GM18508 (cell line): ENCODE results near the gene APP.

Experiments used
- ATAC-seq: cut with Tn5 transposase; IDR thresholded peaks from one replicate; pipeline ENCODE4 v1.9.1; 2021; ENCODE audit warnings: moderate number of reproducible peaks; ENCODE audit not compliant: insufficient read depth, unreplicated experiment

The APP gene

DNA sequence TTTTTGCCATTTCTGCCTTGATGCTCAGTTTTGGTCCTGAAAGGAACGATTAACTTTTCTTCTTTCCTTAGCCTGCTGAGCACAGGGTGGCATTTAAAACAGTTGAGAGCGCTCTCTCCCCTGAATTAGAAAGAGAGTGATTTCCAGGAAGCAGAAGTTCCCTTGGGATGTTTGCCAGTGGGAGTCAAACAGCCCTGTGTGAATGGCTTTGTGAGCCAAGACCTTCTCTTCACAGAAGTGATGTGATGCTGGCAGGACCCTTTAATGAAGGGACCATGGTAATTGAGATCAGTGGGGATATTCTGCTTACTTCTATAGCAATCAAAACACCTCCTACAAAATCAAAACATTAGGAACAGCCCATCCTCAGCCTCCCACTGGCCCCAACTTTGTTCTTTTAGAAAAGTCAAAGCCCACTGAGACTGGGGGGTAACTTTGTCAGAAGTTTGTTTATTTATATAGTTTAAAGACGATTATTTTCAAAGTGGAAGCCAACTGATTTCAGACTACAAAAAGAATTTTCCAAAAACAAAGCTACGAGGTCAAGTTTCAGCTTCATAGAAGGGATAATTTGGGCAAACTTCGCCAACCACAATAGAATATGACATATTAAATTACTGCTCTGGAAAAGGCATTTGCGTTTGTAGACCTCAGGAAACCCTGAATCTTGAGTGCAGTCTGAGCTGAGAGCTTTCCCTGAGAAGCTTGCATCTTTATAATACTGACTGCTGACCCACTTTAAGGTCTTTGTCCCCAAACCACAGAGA is 313.1 kb downstream of the APP start:
- no peak for ATAC-seq

DNA sequence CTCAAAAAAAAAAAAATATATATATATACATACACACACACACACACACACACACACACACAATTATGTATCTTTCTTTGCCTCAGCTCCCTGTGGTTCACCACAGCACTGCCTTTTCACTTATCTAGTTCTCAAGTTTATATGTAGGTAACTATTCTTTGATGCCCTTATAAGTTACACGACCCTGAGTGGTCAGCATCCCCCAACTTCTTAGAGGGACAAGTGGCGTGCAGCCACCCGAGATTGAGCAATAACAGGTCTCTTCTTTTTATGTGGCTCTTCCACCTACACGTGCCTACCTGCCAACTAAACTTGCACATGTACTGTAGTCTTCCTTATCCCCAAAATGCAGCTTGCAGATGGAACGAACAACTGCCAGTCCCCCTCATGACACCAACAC is 315.0 kb downstream of the APP start:
- no peak for ATAC-seq

DNA sequence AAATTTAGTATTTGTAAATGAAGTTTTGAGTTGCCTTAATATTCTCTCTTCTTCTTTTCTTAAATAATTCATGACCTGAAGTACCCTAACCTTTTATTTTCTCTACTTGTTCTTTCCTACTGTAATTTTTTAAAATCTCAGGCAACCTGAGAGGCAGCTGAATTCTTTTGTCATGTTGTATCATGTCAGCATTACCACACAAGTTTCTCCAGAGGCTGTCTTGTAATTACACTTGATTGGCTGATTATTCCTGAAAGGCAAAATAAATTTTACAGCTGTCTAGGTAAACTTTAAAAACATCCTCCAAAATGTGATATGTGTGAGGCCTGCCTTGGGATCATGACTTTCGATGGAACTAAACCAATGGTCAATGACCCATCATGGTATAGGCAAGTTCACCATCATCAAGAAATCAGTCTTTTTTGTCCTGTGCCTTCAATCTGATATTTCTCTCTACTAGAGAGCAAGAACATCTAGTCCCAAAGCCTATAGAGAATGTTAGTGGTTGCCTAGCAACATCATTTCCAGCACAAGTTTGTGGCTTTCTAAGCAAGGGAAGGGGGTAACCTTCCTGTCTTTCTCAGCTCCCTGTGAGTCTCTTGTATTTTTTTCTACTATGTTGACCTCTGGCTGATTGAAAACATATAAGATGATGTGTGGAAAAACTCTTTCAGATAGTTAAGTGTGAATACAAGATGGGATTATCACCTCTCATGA is 320.3 kb downstream of the APP start:
- no peak for ATAC-seq

DNA sequence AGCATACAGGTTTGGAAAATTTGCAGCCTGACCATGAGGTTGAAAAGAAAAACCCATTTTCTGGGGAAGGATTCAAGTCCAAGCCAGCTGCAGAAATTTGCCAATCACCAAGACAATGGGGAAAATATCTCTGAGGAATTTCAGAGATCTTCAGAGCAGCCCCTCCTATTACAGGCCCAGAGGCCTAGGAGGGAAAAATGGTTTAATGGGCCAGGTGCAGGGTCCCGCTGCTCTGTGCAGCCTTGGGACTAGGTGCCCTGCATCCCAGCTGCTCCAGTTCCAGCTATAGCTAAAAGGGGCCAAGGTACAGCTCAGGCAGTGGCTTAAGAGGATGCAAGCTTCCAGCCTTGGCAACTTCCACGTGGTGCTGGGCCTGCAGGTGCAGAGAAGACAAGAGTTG is 322.3 kb downstream of the APP start:
- no peak for ATAC-seq

DNA sequence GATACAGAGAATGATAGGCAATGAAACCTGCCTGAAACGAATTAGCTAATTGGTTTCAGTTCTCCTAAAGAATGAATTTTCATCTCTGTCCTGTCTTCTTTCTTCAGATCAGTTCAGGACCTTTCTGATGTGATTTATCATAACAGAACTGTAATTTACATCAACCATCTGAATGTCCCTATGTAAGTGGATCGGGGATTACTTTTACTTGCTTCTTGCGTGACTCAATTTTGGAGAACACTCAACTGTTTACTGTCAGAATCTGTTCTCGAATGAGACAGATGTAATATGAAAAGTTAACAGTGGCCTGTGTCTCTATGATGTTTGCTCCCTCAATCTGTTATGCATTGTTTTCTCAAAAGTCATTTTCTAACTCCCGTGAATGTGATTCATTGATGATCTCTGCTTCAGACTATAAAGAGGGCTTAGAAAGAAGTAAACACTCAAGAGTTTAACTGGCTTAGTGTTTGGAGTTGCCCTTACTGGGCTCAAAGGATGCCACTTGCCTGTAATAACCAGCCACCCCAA is 324.8 kb downstream of the APP start:
- peak; percentile 62 for ATAC-seq

DNA sequence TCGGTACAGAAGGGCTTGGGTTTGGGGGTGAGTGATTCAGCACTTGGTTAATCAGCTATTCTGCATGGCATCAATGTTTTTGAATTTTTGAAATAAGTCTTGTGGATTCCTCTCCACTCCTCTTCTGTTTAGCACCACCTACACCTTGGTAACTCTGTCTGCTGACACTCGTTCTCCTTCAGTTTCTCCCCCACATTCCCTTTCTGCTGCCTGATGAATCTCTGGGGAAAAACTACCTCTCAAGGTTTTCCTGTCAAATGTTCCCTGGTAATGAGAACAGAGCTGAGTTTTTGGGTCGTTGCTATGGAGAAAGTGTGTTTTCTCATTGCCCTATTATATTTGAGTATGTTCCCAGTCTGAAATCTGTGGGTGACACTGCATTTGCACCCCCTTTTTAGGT is 327.6 kb downstream of the APP start:
- ATAC-seq: no peak

DNA sequence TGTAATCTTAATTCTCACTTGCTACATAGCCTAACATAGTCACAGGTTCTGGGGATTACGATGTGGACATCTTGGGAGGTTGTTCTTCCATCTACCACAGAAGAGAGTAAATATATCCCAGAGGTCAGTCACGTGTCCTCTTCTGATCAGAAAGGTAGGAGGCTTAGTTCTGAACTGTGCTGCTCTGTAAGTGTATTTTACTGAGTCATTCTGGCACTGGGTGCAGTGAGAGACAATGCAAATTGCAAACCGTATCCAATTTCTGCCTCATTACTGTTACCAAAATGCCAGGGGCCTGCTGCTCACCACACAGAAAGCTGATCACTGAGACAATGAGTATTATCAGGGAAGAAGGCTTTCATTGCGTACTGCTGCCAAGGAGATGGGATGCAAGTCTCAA is 331.8 kb downstream of the APP start:
- ATAC-seq: no peak

DNA sequence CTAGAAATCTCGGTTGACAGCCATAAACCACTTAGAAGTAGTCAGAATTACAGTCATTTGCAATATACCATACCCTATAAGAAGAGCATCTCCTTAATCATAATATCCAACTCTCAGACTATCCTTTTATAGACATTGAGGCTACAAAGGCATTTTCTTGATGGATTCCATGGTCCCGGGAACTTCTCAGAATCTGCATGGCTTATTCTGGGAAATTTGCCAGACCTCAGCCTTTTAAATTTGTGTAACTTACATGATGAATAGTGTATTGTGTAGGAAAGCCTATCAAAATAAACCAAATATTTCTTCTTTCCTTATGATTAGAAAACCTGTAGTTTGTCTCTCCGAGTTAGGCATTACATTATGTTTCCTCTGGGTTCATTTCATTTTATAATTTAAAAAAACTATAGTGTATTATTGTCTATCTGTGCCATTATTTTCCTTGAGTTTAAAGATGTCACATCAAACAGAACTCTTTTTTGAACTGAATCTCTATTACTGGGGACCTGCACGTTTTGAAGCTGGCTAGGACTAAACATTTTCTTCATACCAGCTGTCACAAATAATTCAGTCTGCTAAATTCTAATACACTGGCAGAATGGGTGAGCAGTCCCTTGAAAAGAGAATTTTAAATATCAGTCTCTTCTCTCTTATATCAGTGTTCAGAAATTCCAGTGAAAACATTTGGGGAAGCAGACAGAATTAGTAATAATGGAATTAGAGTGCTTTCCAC is 332.9 kb downstream of the APP start:
- no peak for ATAC-seq

DNA sequence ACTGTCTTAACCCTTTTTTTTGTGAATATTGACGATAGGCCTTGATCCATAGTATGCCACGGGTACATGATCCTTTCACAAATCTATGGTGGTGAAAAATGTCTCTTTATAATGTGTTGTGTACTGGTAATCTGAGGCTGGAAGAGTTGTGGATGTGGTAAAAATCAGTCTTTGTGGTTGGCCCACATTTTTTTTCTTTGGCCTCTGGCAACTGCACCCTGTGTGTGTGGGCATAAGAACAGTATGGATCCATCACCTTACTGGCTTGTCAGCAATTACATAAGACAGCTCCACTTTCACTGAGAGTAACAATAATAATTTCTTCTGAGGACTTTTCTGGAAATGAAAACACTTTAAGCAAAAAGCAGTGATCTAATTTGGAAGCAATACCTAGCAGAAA is 334.2 kb downstream of the APP start:
- ATAC-seq: no peak

DNA sequence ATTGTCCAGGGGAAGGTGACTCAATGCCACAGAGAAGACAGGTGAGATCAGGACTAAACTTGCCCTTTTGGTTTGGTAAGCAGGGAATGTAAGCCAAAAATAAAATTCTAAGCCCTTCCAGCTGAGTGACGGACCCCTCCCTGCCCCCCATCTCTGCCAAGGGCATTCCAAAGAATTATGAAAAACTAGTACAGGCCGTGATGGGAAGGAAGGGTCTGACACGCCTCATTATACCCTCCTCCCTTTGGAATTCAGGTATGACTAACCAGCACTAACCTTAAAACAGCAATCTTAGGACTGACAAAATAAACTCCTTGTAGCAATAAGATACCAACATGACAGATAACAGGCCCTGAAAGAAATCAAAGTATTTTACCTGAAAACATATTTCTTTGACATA is 336.2 kb downstream of the APP start:
- ATAC-seq: no peak

DNA sequence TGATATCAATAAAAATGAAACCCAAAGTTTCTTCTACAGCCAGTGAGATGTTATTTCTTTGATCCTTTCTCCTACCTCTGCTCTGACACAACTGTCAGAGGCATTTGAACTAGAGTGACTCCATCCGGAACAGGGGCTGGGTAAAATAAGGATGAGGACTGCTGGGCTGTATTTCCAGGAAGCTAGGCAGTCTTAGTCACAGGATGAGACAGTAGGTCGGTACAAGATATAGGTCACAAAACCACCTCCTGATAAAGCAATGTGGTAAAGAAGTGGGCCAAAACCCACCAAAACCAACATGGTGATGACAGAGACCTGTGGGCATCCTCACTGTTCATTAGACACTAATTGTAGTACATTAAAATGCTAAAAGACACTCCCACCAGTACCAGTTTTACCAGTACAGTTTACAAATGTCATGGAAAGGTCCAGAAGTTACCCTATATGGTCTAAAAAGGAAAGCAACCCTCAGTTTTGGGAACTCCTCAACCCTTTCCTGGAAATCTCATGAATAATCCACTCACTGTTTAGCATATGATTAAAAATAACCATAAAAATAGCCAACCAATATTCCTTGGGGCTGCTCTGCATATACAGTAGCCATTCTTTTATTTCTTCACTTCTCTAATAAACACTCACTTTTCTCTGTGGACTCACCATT is 339.1 kb downstream of the APP start:
- ATAC-seq: no peak
